ENCODE results near the gene SEMA4G. TPM values are rescaled to one million over a fixed set of nuclear protein-coding genes. Genes with fewer than 3 reads are reported as not detected.

The SEMA4G gene
- total RNA-seq, 1 experiment from 2014 or later = 29.4 TPM

DNA sequence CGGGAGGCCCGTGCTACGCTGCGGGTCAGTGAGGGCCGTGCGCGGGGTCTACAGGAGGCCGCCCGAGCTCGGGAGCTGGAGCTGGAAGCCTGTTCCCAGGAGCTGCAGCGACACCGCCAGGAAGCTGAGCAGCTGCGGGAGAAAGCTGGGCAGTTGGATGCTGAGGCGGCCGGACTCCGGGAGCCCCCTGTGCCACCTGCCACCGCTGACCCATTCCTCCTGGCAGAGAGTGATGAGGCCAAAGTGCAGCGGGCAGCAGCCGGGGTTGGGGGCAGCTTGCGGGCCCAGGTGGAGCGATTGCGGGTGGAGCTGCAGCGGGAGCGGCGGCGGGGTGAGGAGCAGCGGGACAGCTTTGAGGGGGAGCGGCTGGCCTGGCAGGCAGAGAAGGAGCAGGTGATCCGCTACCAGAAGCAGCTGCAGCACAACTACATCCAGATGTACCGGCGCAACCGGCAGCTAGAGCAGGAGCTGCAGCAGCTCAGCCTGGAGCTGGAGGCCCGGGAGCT is 37.3 kb downstream of the SEMA4G start:
- POLR2A ChIA-PET = interaction anchor here (1.7 kb wide), 1 partner anchor 10 kb away, joined by 4 read pairs; no protein-coding TSS in a partner anchor
- BruUV-seq (replicated peaks) = no TSS peak

More for the DNA sequence above, 37.3 kb downstream of the SEMA4G start:
- Histone ChIP-seq H4K20me1 (ENCODE audit: insufficient read depth) (no peaks in the 10 kb centered on the region), H3K4me1 (ENCODE audit: control insufficient read depth in 1 of 2, insufficient read depth in 2 of 2, low read length in 2 of 2) (peaks cover 9 to 31% of the 10 kb centered on the region in 2 experiments), H3K27ac (ENCODE audit: low read depth, low read length) (no peak overlapping the region; the same call in 1 of the 2 replicates), H2AFZ (ENCODE audit: low read depth, low read length, poor library complexity, severe bottlenecking) (no peak overlapping the region), H3K4me2 (ENCODE audit: low read length) (no peak overlapping the region), H3K9ac (ENCODE audit: low read length) (no peak overlapping the region), H3K9me2 (ENCODE audit: insufficient read depth) (no peaks in the 10 kb centered on the region), H3K4me3 (replicated peaks in 1 of 2; ENCODE audit: low read depth in 1 of 2, low read length in 2 of 2) (no peak overlapping the region), H3K36me3 (ENCODE audit: control insufficient read depth in 1 of 2, insufficient read depth in 2 of 2, low read length in 2 of 2) (peaks cover 12 to 15% of the 10 kb centered on the region in 2 experiments; a peak in 3 of 4 replicates), H3K27me3 (ENCODE audit: insufficient read depth, low read length) (no peaks in the 10 kb centered on the region), H3K9me3 (ENCODE audit: control insufficient read depth in 1 of 2, insufficient read depth in 1 of 2, low read depth in 1 of 2, low read length in 2 of 2) (no peaks in the 10 kb centered on the region), H3K79me2 (ENCODE audit: insufficient read depth, low read length) (peaks cover 18% of the 10 kb centered on the region; the same call in 1 of the 2 replicates)
- TF ChIP-seq, protein P1, sequence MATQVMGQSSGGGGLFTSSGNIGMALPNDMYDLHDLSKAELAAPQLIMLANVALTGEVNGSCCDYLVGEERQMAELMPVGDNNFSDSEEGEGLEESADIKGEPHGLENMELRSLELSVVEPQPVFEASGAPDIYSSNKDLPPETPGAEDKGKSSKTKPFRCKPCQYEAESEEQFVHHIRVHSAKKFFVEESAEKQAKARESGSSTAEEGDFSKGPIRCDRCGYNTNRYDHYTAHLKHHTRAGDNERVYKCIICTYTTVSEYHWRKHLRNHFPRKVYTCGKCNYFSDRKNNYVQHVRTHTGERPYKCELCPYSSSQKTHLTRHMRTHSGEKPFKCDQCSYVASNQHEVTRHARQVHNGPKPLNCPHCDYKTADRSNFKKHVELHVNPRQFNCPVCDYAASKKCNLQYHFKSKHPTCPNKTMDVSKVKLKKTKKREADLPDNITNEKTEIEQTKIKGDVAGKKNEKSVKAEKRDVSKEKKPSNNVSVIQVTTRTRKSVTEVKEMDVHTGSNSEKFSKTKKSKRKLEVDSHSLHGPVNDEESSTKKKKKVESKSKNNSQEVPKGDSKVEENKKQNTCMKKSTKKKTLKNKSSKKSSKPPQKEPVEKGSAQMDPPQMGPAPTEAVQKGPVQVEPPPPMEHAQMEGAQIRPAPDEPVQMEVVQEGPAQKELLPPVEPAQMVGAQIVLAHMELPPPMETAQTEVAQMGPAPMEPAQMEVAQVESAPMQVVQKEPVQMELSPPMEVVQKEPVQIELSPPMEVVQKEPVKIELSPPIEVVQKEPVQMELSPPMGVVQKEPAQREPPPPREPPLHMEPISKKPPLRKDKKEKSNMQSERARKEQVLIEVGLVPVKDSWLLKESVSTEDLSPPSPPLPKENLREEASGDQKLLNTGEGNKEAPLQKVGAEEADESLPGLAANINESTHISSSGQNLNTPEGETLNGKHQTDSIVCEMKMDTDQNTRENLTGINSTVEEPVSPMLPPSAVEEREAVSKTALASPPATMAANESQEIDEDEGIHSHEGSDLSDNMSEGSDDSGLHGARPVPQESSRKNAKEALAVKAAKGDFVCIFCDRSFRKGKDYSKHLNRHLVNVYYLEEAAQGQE (IDR thresholded peaks at IDR 0.05; ENCODE audit: low read depth) = no peak
- TF ChIP-seq, protein P2, sequence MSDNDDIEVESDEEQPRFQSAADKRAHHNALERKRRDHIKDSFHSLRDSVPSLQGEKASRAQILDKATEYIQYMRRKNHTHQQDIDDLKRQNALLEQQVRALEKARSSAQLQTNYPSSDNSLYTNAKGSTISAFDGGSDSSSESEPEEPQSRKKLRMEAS (IDR thresholded peaks at IDR 0.05) = no peak
- peak; percentile 17 for TF ChIP-seq POLR2AphosphoS5 (IDR thresholded peaks at IDR 0.05; ENCODE audit: low read depth, low read length)
- TF ChIP-seq ZFX (IDR thresholded peaks at IDR 0.05) = no peak
- DNase-seq (ENCODE audit: low read depth, low spot score) = no peak
- no peak for ATAC-seq
- ChIA-PET CTCF (interaction anchor here (1.0 to 6.6 kb wide), 5 partner anchors 7 to 24 kb away, joined by 3 to 118 read pairs (median 3); partner anchors contain the start of genes LZTS2, PDZD7 and SFXN3), RAD21 (ENCODE audit: low non-redundant PET in 1 of 2, low total read pairs in 2 of 2, uncharacterized antibody in 2 of 2, unreplicated experiment in 2 of 2) (no interaction called here)
- intact Hi-C loops (cut with micrococcal nuclease) = no loop called here

Data from HCT116 (cell line).